ENCODE data around the gene STAT3.
A peak's percentile ranks its signal among the peaks of the same experiment; 100 is the strongest.
"Not testable (repeated sequence)": the region's sequence is repeated elsewhere in the genome, so short reads cannot be mapped to it uniquely, and the experiment has no call there.

Gene STAT3

DNA sequence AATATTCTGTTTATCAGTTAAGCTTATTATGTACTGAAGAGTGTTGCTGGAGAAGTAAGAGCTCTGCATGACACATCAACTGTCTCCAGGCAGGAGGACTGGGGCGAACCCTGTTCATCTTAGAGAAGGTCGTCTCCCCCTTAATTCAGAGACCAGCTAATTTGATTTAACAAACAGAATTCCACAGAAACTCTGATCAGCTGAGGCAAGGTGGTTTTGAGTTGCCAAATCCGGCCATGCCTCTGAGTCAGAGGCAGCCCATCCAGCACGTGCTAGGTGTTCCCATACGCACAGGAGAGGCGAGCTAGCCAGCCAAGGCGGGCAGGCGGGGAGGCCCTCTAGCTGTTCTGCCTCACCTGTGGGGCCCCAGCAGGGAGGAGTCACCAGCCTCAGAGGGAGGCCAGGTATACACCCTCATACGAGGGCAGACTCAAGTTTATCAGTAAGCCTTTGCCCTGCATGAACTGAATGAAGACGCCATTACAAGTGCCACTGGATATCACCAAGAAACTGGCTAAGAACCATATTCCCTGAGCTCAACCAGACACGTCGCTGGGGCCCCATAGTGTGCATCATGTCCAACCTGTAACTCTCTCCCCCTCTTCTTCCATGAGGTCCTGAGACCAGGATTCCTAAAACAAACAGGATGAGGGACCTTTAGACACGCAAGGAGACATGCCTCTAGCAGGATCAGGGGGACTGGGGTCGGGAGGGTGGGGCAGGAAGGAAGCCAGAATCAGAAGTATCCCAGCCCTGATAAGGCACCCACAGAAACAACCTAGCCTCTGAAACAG is 74.3 kb downstream of the STAT3 start:
- DNase-seq (ENCODE audit: low spot score) = no peak

DNA sequence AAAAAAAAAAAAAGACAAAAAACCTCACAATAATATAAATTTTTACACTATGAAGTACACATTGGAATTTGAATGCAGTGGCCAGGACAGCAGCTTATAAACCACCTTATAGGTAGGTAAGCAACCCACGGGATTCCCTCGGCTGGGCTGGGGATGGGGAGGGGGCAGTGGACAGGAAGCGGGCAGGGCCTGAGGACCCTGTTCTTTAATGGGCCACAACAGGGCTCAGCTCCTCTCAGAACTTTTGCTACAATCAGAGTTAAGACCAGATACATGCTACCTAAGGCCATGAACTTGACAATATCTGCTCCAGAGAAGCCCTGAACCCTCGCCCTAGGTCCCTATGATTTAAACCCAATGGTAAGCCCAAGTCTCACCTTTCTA is 74.9 kb downstream of the STAT3 start:
- DNase-seq (ENCODE audit: low spot score) = no peak

DNA sequence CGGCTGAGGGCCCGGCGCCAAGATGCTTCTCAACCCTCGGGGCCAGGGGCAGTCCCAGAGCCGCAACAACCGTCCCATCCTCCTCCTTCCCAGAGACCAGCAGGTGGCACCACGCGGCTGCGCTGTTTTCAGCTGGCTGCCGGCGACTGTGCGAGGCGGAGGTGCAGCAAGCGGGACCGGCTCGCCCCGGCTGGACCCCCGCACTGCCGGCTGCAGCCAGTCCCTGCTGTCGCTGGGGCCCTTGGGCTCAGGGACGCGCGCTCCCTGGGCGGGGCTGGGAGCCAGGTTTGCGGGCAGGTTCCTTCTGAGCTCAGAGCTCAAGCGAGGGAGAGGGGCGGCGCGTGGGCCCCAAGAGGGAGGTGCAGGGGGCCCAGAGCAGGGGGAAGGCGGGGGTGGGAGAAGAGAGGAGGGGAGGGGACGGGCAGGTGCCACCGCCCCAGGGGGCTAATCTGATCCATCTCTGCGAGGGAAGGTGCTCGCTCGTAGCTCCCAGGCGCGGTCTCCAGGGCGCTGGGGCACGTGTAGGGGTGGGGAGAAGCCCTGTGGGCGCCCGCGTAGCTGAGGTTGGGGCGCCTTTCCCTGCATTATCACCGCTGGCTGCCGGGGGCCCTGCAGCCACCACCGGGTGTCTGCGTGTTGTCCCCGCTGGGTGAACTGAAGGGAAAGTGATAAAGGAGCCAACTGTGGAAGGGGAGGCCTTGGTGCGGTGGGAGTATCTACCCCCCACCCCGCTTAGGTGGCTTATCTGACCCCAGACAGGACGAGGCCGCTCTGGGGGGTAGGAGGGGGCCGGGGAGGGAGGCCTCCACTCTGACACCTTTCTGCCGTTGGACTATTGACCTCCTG is 75.7 kb downstream of the STAT3 start:
- DNase-seq (ENCODE audit: low spot score) = peak; percentile 77

DNA sequence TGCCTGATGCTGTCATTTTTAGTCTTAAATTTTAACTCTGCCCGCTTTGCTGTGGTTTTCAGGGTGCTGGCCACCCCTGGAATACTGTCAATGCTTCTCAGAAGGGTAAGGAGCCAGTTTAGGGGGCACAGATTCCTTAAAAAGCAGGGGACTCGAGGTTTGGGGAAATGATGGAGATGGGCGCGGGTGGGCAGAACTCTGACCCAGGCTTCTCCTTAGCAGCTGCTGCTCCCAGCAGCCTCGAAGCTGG is 76.3 kb downstream of the STAT3 start:
- no peak for DNase-seq (ENCODE audit: low spot score)

DNA sequence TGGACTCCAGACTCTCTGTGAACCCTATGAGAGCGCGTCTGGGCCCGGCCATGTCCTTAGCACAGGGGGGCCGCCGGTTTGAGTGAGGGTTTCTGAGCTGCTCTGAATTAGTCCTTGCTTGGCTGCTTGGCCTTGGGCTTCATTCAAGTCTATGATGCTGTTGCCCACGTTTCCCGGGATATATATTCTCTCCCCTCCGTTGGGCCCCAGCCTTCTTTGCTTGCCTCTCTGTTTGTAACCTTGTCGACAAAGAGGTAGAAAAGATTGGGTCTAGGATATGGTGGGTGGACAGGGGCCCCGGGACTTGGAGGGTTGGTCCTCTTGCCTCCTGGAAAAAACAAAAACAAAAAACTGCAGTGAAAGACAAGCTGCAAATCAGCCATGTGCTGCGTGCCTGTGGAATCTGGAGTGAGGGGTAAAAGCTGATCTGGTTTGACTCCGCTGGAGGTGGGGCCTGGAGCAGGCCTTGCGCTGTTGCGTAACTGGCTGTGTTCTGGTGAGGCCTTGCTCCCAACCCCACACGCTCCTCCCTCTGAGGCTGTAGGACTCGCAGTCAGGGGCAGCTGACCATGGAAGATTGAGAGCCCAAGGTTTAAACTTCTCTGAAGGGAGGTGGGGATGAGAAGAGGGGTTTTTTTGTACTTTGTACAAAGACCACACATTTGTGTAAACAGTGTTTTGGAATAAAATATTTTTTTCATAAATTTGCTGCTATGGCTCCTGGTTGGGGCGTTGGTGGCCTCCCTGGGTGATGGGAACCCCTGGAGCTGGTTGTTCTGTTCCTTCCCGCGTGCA is 76.8 kb downstream of the STAT3 start:
- no peak for DNase-seq (ENCODE audit: low spot score)

DNA sequence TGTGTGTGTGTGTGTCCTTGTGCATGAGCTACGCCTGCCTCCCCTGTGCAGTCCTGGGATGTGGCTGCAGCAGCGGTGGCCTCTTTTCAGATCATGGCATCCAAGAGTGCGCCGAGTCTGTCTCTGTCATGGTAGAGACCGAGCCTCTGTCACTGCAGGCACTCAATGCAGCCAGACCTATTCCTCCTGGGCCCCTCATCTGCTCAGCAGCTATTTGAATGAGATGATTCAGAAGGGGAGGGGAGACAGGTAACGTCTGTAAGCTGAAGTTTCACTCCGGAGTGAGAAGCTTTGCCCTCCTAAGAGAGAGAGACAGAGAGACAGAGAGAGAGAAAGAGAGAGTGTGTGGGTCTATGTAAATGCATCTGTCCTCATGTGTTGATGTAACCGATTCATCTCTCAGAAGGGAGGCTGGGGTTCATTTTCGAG is 77.4 kb downstream of the STAT3 start:
- DNase-seq (ENCODE audit: low spot score) = no peak

DNA sequence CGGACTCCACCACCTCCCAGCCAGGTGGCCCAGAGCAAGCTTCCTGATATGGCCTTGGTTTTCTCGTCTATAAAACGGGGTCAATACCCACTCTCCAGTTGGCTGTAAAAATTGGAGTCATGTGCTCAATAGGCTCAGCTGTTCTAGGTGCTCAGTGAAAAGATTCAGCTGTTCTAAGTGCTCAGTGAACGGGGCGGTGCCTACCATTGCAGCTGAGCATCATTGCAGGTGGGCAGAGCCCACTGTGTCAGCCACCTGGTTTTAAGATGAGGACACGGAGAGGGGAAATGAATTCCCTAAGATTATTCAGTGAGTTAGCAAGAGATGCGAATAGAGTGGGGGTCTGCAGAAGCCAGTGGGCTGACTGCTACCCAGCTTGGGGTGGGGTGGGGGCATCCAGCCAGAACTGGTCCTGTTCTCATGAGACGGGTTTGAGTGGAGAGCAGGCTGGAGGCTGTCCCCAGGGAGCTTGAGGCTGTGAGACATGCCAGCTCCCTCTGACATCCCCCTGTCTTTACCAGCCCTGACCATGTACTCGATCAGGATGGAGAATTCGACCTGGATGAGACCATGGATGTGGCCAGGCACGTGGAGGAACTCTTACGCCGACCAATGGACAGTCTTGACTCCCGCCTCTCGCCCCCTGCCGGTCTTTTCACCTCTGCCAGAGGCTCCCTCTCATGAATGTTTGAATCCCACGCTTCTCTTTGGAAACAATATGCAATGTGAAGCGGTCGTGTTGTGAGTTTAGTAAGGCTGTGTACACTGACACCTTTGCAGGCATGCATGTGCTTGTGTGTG is 78.1 kb downstream of the STAT3 start:
- DNase-seq (ENCODE audit: low spot score) = no peak

DNA sequence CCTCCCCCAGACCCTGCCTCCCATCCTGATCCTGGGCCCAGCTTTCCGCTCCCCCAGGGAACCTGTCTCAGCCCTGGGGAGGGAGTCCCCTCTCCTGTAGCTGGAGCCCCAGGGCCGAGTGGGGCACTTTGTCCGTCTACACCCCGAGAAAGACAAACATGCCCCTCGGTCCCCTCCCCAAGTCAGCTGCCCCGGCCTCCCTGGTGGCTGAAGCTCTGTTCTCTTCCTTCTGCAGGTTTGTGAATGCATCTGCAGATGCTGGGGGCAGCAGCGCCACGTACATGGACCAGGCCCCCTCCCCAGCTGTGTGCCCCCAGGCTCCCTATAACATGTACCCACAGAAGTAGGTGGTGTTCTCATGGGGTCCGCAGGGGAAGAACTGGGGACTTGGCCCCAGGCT is 79.1 kb downstream of the STAT3 start:
- DNase-seq (ENCODE audit: low spot score) = no peak

DNA sequence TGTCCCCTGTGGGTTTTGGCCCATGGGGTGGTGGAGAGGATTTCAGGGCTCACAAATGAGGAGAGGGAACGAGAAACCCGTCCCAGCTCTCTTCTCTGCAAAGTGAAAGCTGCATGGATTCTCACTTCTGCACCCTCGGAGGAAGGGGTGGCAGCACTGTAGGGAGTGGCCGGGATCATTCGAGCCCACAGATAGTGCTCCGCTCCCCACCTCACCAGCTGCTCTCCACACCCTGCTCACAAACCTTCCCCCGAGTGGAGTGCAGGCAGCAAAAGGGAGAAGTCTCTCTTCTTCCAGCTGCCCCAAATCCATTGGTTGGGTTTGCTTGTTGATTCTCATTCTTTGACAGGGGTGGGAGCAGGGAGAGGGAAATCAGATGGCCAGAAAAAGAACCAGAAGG is 79.8 kb downstream of the STAT3 start:
- DNase-seq (ENCODE audit: low spot score) = no peak

DNA sequence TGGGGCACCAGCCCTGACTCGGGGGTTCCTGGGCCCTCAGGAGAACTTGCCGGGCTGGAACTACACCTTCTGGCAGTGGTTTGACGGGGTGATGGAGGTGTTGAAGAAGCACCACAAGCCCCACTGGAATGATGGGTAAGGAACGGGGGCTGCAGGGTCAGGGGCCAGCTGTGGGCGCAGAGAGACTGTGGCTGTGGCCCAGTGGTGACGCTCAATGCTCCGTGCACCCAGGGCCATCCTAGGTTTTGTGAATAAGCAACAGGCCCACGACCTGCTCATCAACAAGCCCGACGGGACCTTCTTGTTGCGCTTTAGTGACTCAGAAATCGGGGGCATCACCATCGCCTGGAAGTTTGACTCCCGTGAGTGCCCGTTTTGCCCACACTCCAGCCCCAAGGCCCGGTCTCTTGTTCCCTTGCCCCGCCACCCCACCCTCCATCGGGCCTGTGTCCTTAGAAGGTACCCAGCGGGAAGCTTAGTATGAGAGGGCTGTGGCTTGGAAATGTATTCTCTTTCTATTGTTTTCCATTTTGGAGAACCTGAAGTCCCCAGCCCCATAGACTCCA is 80.8 kb downstream of the STAT3 start:
- no peak for DNase-seq (ENCODE audit: low spot score)

DNA sequence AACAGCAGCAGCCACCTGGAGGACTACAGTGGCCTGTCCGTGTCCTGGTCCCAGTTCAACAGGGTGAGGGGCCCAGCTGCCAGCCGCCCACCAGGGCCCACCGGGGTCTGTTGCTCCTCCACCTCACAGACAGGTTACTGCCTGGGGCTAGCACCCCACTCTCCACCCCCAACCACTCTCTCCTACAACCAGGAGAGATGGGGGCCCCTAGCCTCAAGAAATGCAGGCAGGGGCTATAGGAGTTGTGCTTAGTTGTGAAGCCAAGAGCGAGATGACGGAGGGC is 81.9 kb downstream of the STAT3 start:
- no peak for DNase-seq (ENCODE audit: low spot score)

DNA sequence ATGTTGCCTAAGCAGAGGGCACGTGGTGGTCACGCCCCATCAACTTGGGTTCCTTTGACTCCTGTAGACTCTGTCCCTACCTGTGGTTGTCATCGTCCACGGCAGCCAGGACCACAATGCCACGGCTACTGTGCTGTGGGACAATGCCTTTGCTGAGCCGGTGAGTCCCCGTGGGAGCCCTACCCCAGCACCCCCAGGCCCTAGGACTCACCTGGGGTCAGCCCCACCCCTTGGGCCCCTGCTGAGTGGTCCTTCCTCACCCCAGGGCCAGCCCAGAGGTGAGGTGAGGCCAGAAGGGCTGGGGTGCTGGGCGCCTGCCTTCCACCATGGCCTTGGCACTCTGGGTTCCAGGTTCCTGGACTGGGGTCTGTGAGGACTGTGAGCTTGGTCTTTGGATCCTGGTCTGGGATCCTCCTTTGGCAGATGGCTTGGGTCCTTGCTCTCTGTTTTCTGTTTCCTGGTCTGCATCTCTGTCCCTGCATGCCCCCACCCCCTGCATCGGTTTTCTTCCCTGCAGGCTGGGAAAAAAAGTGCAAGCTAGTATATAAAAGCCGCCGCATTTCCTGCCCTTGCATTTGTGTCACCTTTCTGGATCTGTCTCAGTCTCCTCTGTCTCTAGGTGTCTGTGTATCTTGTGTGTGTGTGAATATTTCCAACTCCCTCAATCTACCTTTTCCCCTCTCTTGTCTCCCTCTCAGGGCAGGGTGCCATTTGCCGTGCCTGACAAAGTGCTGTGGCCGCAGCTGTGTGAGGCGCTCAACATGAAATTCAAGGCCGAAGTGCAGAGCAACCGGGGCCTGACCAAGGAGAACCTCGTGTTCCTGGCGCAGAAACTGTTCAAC is 82.5 kb downstream of the STAT3 start:
- peak; percentile 41 for DNase-seq (ENCODE audit: low spot score)

DNA sequence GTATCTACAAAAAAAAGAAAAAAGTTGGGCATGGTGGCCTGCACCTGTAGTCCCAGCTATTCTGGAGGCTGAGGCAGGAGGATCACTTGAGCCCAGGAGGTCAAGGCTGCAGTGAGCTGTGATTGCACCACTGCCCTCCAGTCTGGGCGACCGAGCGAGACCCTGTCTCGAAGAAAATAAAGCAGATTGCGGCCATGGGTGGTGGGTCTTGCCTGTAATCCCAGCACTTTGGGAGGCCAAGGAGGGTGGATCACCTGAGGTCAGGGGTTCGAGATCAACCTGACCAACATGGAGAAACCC is 83.3 kb downstream of the STAT3 start:
- DNase-seq (ENCODE audit: low spot score) = not testable (repeated sequence)

DNA sequence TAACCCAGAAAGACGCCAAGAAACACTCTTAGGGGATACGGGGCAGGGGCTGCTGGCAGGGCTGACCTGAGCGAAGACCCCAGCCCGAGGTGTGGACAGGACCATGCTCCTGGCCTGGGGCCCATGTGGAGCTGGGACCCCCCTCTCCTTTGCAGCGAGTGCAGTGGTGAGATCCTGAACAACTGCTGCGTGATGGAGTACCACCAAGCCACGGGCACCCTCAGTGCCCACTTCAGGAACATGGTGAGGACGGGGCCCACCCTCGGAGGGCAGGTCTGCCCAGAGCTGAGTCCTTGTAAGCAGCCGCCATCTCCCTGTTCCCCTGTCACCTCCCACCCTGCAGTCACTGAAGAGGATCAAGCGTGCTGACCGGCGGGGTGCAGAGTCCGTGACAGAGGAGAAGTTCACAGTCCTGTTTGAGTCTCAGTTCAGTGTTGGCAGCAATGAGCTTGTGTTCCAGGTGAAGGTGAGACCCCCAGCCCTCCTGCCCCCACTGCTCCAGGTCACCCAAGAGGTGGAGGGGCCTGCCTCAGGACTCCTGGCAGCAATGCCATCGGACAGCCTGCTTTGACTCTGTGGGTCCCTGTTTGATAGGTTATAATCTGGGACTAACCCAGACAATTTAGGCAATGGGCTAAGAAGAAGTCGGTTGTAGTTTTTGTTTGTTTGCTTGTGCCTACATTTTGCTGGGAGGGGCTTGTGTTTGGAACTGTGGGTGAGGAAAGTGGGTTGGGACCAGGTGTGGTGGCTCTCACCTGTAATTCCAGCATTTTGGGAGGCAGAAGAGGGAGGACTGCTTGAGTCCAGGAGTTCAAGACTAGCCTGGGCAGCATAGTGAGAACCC is 83.8 kb downstream of the STAT3 start:
- DNase-seq (ENCODE audit: low spot score) = no peak

DNA sequence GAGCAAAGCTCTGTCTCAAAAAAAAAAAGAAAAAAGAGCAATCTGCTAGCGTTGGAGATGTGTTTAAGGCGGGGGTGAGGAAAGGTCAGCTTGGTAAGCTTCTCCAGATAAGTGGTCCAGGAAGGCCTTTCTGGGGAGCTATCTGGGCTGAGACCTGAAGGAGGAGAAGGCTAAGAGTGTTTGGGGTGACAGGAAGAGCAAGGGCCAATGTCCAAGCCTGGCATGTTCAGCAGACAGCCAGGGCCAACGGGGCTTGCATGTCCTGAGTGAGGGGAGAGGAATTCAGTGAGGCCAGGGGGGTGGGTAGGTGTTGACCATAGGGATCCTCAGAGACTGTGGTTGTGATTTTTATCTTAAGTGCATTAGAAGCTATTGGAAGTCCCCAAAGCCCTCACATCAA is 84.5 kb downstream of the STAT3 start:
- no peak for DNase-seq (ENCODE audit: low spot score)

DNA sequence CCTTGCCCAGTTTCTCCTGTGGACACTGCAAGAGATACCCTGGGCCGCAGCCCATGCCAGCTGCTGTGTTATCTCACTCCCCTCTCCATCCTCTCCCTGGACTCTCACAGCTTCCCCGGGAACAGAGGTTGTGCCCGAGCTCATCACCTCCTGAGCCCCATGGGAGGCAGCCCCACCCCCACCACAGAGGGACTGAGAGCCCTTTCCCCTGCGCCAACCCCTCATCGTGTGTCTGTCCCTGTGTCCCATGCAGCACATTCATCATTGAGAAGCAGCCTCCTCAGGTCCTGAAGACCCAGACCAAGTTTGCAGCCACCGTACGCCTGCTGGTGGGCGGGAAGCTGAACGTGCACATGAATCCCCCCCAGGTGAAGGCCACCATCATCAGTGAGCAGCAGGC is 87.2 kb downstream of the STAT3 start:
- no peak for DNase-seq (ENCODE audit: low spot score)

DNA sequence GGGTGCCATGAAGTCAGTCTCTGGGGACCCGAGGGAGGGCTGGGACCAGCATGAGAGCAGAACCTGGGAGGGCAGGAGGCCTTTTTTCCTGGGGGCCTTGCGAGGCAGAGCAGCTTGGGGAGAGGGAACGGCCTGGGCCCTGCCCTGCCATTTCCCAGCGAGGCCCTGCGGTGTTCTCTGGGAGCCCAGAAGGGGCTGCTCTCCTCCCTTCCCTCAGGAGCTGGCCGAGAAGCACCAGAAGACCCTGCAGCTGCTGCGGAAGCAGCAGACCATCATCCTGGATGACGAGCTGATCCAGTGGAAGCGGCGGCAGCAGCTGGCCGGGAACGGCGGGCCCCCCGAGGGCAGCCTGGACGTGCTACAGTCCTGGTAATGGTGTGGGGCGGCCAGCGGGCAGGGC is 88.3 kb downstream of the STAT3 start:
- not testable (repeated sequence) for DNase-seq (ENCODE audit: low spot score)

DNA sequence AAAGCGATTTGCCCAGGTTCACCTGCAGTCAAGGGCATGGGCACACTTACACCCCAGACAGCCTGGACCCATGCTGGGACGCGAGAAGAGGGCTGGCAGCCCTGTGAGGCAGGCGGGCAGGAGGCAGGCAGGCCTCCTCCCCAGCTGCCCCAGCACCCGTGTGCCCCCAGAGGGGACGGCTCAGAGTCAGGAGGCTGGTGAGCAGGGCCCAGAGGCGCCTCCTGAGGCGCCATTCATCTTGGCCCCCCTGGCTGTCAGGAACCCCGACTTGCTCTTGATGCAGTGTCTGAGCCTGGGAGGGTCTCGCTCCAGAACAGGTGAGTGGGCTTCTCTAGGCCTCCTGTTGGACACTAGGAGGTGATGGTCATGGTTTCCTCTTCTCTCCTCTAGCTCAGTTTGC is 88.9 kb downstream of the STAT3 start:
- DNase-seq (ENCODE audit: low spot score) = not testable (repeated sequence)

DNA sequence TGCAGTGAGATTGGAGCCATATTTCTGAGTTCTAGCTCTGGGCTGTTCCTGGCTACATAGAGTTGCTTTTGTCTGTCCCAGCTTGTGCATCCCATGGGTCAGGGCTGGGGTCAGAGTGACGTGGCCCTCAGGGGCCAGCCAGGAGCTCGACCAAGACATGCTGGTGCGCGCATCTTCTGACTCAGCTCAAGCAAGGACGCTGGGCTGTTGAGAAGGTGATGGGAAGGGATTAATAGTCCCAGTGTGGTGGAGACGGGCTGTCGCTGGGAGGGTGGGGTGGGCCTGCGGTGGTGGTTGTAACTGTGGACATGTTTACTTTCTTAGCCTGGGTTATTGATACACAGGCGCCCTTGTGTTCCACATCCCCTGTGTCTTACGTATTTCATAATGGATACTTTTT is 90.5 kb downstream of the STAT3 start:
- DNase-seq (ENCODE audit: low spot score) = not testable (repeated sequence)

DNA sequence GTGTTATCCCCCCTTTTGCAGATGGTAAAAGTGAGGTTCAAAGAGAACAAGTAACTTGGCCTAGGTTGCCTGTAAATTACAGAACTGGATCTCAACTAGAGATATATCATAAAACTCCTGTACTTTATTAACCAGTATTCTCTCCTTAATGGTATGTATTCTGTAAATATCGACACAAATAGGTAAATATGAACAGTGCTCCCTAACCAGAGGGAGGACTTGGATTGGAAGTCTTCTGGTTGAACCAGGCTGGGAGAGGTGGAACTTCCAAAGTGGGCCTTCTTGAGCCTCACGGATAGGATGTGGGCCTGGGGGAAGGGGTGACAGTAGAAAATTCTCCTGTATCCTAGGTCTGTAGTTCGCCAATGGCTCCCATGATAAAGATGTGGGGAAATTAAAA is 92.2 kb downstream of the STAT3 start:
- no peak for DNase-seq (ENCODE audit: low spot score)

Data from CD4-positive, alpha-beta T cell treated with Interleukin-6 at 100 ng/mL for 8 hours (primary cell).